Activated CD8-positive, alpha-beta T cell treated with anti-CD3 and anti-CD28 coated beads for 36 hours (primary cell): ENCODE measurements around the gene SERPINB12. TPM values are rescaled to one million over a fixed set of nuclear protein-coding genes. Genes with fewer than 3 reads are reported as not detected.

ENCODE experiments used
- ATAC-seq: fragments of 200-7000 bp; cut with Tn5 transposase; one replicate; pipeline ENCODE4 v1.10.0; 2021; ENCODE audit warnings: mild to moderate bottlenecking, moderate library complexity
- CTCF ChIA-PET: fragments of 350-600 bp; sonication (Branson Sonifier 250); formaldehyde crosslinking; loops from one replicate; lab custom pipeline; 2021; ENCODE audit warnings: antibody characterized with exemption; lab: Charles Lee
- POLR2A ChIA-PET: fragments of 350-600 bp; sonication (Branson Sonifier 250); formaldehyde crosslinking; loops from one replicate; lab custom pipeline; 2021; ENCODE audit warnings: antibody characterized with exemption; lab: Charles Lee
- DNase-seq: peaks from one replicate; pipeline ENCODE4 v3.0.0-alpha.2; 2020
- H3K27ac Mint-ChIP-seq: one replicate; pipeline ENCODE4 v1.8.0; 2021; ENCODE audit warnings: mild to moderate bottlenecking, mixed read lengths
- H3K27me3 Mint-ChIP-seq: one replicate; pipeline ENCODE4 v1.8.0; 2021; ENCODE audit warnings: mixed read lengths
- H3K36me3 Mint-ChIP-seq: one replicate; pipeline ENCODE4 v1.8.0; 2021; ENCODE audit warnings: low read depth, mixed read lengths
- H3K4me1 Mint-ChIP-seq: one replicate; pipeline ENCODE4 v1.8.0; 2021; ENCODE audit warnings: low read depth, mixed read lengths
- H3K4me3 Mint-ChIP-seq: one replicate; pipeline ENCODE4 v1.8.0; 2021; ENCODE audit warnings: mild to moderate bottlenecking, moderate library complexity, mixed read lengths
- H3K9me3 Mint-ChIP-seq: one replicate; pipeline ENCODE4 v1.8.0; 2021; ENCODE audit warnings: mixed read lengths
- CTCF ChIP-seq: fragments of 200-600 bp; IDR thresholded peaks from one replicate; pipeline ENCODE4 v1.8.0; 2022; ENCODE audit warnings: antibody characterized with exemption, mild to moderate bottlenecking
- intact Hi-C: fragments of 100-400 bp; cut with micrococcal nuclease; formaldehyde crosslinking; loops from one replicate; pipeline ENCODE4 v1.10.0; 2022
- total RNA-seq, 2 experiments: library from RNA; stranded (reverse); gene quantifications; one replicate each; pipeline ENCODE4 v1.2.3, GENCODE V29; 2021

Gene SERPINB12
- total RNA-seq, 2 experiments from 2014 or later, result not detected

GRCh38 chr18:63579616-63580015, 37.4 kb downstream of the SERPINB12 start:
- intact Hi-C loops, result loop anchor here (5.0 kb wide), 1 partner anchor 62 kb away; no protein-coding TSS in a partner anchor
- DNase-seq (no peak), ATAC-seq (no peak)
- ChIA-PET CTCF (interaction anchor here (2.9 to 6.7 kb wide), 3 partner anchors 13 to 63 kb away, joined by 25 to 125 read pairs (median 40); no protein-coding TSS in a partner anchor), POLR2A (no interaction called here)
- TF ChIP-seq CTCF, result no peak
- Mint-ChIP-seq H3K9me3 (no peaks in the 10 kb centered on the region), H3K4me1 (no peaks in the 10 kb centered on the region), H3K27ac (no peak overlapping the region), H3K4me3 (no peak overlapping the region), H3K27me3 (peaks cover 9% of the 10 kb centered on the region), H3K36me3 (no peaks in the 10 kb centered on the region)

GRCh38 chr18:63585988-63586387, 43.8 kb downstream of the SERPINB12 start:
- ATAC-seq (no peak), DNase-seq (no peak)
- ChIA-PET CTCF (interaction anchor here (1.4 to 3.1 kb wide), 2 partner anchors 67 to 408 kb away, joined by 3 to 13 read pairs; no protein-coding TSS in a partner anchor), POLR2A (no interaction called here)
- H3K4me3 Mint-ChIP-seq, result no peak overlapping the region
- H3K27me3 Mint-ChIP-seq, result peaks cover 2% of the 10 kb centered on the region
- no peak for TF ChIP-seq CTCF
- no peaks in the 10 kb centered on the region for H3K36me3 Mint-ChIP-seq
- H3K4me1 Mint-ChIP-seq, result no peaks in the 10 kb centered on the region
- intact Hi-C loops, result no loop called here
- no peak overlapping the region for H3K27ac Mint-ChIP-seq
- no peaks in the 10 kb centered on the region for H3K9me3 Mint-ChIP-seq

DNA sequence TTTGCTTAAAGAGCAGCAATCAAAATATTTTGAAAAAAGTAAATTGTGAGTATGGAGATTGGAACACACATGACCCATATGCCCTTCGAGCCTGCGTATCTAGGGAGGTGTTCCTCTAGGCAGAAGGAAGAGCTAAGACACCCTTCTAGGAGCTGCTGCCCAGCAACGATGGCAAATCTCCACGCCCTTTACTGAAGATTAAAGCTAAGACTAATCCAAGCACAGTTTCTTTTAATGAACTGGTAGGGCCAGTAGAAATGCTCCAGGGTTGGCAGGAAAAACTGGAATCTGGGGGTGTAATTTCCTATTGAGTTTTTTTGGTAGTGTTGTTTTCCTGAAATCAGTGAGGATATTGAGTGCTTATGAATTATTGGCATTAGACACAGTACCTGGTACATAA, 44.3 kb downstream of the SERPINB12 start:
- ATAC-seq (no peak), DNase-seq (no peak)
- intact Hi-C loops, result no loop called here
- no peaks in the 10 kb centered on the region for H3K9me3 Mint-ChIP-seq
- peaks cover 2% of the 10 kb centered on the region for H3K27me3 Mint-ChIP-seq
- no peak overlapping the region for H3K4me3 Mint-ChIP-seq
- ChIA-PET POLR2A (no interaction called here), CTCF (interaction anchor here (1.7 kb wide), 1 partner anchor 9 kb away, joined by 5 read pairs; no protein-coding TSS in a partner anchor)
- no peaks in the 10 kb centered on the region for H3K4me1 Mint-ChIP-seq
- H3K36me3 Mint-ChIP-seq, result no peaks in the 10 kb centered on the region
- no peak overlapping the region for H3K27ac Mint-ChIP-seq
- no peak for TF ChIP-seq CTCF

DNA sequence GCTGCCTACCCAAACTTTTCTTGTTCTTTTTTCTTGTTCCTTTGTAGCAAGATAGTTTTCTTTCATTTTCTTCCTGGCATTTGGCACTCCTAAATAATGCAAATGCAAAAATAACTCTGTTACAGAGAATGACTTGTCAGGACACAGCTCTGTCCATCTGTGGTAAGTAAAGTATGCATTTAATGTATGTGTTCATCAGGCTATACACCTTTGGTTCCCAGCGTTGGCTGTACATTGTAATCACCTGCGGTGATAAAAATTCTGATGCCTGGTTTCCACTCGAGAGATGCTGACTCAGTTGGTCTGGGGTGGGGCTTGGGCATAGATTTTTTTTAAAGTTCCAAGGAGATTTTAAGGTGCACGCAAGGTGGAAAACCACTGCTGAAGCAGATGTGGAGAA, 44.8 kb downstream of the SERPINB12 start, which contains the start of gene SERPINB13:
Gene SERPINB13 (plus strand): TSS at position 378 of the 400 bp plus-strand sequence. CDS start 1,325 bp downstream, outside the sequence.
- Mint-ChIP-seq H3K27ac (no peak within 1 kb of the TSS), H3K36me3 (no peaks in the 10 kb centered on the region), H3K4me3 (no peak within 1 kb of the TSS), H3K4me1 (no peaks in the 10 kb centered on the region), H3K9me3 (no peaks in the 10 kb centered on the region), H3K27me3 (peaks cover 2% of the 10 kb centered on the region)
- CTCF ChIA-PET, result interaction anchor here (1.7 kb wide), 1 partner anchor 9 kb away, joined by 5 read pairs; no protein-coding TSS in a partner anchor
- intact Hi-C loops, result no loop called here
- ATAC-seq (no peak), DNase-seq (no peak)
- POLR2A ChIA-PET, result no interaction called here
- no peak for TF ChIP-seq CTCF

GRCh38 chr18:63588909-63589308, 46.7 kb downstream of the SERPINB12 start:
- Mint-ChIP-seq H3K27ac (no peak overlapping the region), H3K36me3 (no peaks in the 10 kb centered on the region), H3K4me1 (no peaks in the 10 kb centered on the region), H3K27me3 (no peaks in the 10 kb centered on the region), H3K4me3 (no peak overlapping the region), H3K9me3 (no peaks in the 10 kb centered on the region)
- intact Hi-C loops, result no loop called here
- CTCF ChIA-PET, result interaction anchor here (2.6 kb wide), 1 partner anchor 11 kb away, joined by 8 read pairs; no protein-coding TSS in a partner anchor
- TF ChIP-seq CTCF, result no peak
- no peak for ATAC-seq
- POLR2A ChIA-PET, result no interaction called here
- no peak for DNase-seq
